ENCODE data around the gene HSD17B3.

DNA sequence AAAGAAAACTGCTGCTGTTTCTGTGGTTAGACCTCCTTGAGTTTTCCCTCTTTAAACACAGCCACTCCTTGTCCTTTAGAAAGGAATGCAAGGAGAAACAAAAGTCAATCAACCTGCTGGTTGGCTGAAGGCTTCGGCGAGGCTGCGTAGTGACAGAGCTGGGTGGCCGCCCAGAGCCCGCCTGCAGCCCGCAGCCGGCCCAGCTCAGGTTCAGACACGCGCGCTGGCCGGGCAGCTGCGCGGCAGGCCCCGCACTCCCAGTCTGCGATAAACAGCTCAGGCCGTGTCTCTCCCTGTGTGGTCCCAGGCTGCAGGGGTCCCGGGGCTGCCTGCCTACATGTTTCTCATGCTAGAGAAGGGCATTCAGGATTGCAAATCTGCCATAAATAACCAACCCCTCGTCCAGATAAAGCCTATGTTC, 115.4 kb downstream of the HSD17B3 start:
- TF ChIP-seq, protein P1, sequence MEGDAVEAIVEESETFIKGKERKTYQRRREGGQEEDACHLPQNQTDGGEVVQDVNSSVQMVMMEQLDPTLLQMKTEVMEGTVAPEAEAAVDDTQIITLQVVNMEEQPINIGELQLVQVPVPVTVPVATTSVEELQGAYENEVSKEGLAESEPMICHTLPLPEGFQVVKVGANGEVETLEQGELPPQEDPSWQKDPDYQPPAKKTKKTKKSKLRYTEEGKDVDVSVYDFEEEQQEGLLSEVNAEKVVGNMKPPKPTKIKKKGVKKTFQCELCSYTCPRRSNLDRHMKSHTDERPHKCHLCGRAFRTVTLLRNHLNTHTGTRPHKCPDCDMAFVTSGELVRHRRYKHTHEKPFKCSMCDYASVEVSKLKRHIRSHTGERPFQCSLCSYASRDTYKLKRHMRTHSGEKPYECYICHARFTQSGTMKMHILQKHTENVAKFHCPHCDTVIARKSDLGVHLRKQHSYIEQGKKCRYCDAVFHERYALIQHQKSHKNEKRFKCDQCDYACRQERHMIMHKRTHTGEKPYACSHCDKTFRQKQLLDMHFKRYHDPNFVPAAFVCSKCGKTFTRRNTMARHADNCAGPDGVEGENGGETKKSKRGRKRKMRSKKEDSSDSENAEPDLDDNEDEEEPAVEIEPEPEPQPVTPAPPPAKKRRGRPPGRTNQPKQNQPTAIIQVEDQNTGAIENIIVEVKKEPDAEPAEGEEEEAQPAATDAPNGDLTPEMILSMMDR (IDR thresholded peaks at IDR 0.05; ENCODE audit: low read depth, low read length) = no peak
- TF ChIP-seq MAX (IDR thresholded peaks at IDR 0.05; ENCODE audit: low read depth, low read length) = no peak
